Activated naive CD4-positive, alpha-beta T cell treated with anti-CD3 and anti-CD28 coated beads for 36 hours (primary cell): ENCODE data around the gene HCN2. TPM values are rescaled to one million over a fixed set of nuclear protein-coding genes. Genes with fewer than 3 reads are reported as not detected.
"Not testable (repeated sequence)": the region's sequence is repeated elsewhere in the genome, so short reads cannot be mapped to it uniquely, and the experiment has no call there.

Source experiments
- CTCF ChIA-PET: fragments of 350-600 bp; sonication (Branson Sonifier 250); formaldehyde crosslinking; loops from one replicate; lab custom pipeline; 2021; ENCODE audit warnings: antibody characterized with exemption; lab: Charles Lee
- DNase-seq: peaks from one replicate; pipeline ENCODE4 v3.0.0-alpha.2; 2020
- H3K27ac Mint-ChIP-seq: one replicate; pipeline ENCODE4 v1.8.0; 2021; ENCODE audit warnings: mild to moderate bottlenecking, mixed read lengths
- H3K27me3 Mint-ChIP-seq: one replicate; pipeline ENCODE4 v1.8.0; 2021; ENCODE audit warnings: low read depth, mixed read lengths
- H3K36me3 Mint-ChIP-seq: one replicate; pipeline ENCODE4 v1.8.0; 2021; ENCODE audit warnings: low read depth, mixed read lengths
- H3K4me1 Mint-ChIP-seq: one replicate; pipeline ENCODE4 v1.8.0; 2021; ENCODE audit warnings: low read depth, mixed read lengths
- H3K4me3 Mint-ChIP-seq: one replicate; pipeline ENCODE4 v1.8.0; 2021; ENCODE audit warnings: mild to moderate bottlenecking, moderate library complexity, mixed read lengths
- H3K9me3 Mint-ChIP-seq: one replicate; pipeline ENCODE4 v1.8.0; 2021; ENCODE audit warnings: mixed read lengths
- intact Hi-C: fragments of 100-400 bp; cut with micrococcal nuclease; formaldehyde crosslinking; loops from one replicate; pipeline ENCODE4 v1.15.1; 2023
- total RNA-seq, 2 experiments: library from RNA; stranded (reverse); gene quantifications; one replicate each; pipeline ENCODE4 v1.2.3, GENCODE V29; 2021

HCN2 gene
- total RNA-seq, 2 experiments from 2014 or later, result 0.41 to 0.49 TPM

GRCh38 chr19:583198-583967 is 6.3 kb upstream of the HCN2 start:
- H3K4me1 Mint-ChIP-seq, result peaks cover 4% of the 10 kb centered on the region
- peak overlapping the region; percentile 26 for H3K27ac Mint-ChIP-seq
- no peak overlapping the region for H3K4me3 Mint-ChIP-seq
- no peaks in the 10 kb centered on the region for H3K36me3 Mint-ChIP-seq
- no peak for DNase-seq
- no peaks in the 10 kb centered on the region for H3K9me3 Mint-ChIP-seq
- H3K27me3 Mint-ChIP-seq, result peaks cover 6% of the 10 kb centered on the region
- intact Hi-C loops, result no loop called here
- CTCF ChIA-PET, result interaction anchor here (0.9 to 1.5 kb wide), 6 partner anchors 9 to 82 kb away, joined by 3 to 7 read pairs (median 3); no protein-coding TSS in a partner anchor

- Mint-ChIP-seq H3K9me3 (no peaks in the 10 kb centered on the region), H3K27me3 (peaks cover 9% of the 10 kb centered on the region), H3K36me3 (no peaks in the 10 kb centered on the region), H3K4me1 (peaks cover 7% of the 10 kb centered on the region), H3K27ac (peak overlapping the region; percentile 26), H3K4me3 (no peak overlapping the region)
- no peak for DNase-seq
- intact Hi-C loops, result loop anchor here (2.0 kb wide), 1 partner anchor 151 kb away; no protein-coding TSS in a partner anchor
- CTCF ChIA-PET, result interaction anchor here (0.6 to 1.5 kb wide), 9 partner anchors 9 to 200 kb away, joined by 3 to 7 read pairs (median 3); no protein-coding TSS in a partner anchor
Measured at GRCh38 chr19:583968-584239, 5.8 kb upstream of the HCN2 start.

GRCh38 chr19:584240-585001 is 5.3 kb upstream of the HCN2 start:
- intact Hi-C loops, result loop anchor here (2.0 kb wide), 1 partner anchor 150 kb away; no protein-coding TSS in a partner anchor
- CTCF ChIA-PET, result interaction anchor here (0.6 to 1.5 kb wide), 9 partner anchors 10 to 199 kb away, joined by 3 to 7 read pairs (median 3); no protein-coding TSS in a partner anchor
- peaks cover 9% of the 10 kb centered on the region for H3K4me1 Mint-ChIP-seq

GRCh38 chr19:585146-585545 is 4.5 kb upstream of the HCN2 start:
- not testable (repeated sequence) for H3K27ac Mint-ChIP-seq, H3K9me3 Mint-ChIP-seq, DNase-seq, H3K4me3 Mint-ChIP-seq, H3K4me1 Mint-ChIP-seq, H3K36me3 Mint-ChIP-seq
- intact Hi-C loops, result loop anchor here (2.0 kb wide), 1 partner anchor 150 kb away; no protein-coding TSS in a partner anchor
- peaks cover 12% of the 10 kb centered on the region for H3K27me3 Mint-ChIP-seq
- CTCF ChIA-PET, result interaction anchor here (0.7 to 1.0 kb wide), 2 partner anchors 49 to 138 kb away, joined by 3 read pairs; no protein-coding TSS in a partner anchor

More at GRCh38 chr19:584240-585001, 5.3 kb upstream of the HCN2 start:
- Mint-ChIP-seq H3K9me3 (no peaks in the 10 kb centered on the region), H3K4me3 (no peak overlapping the region), H3K27ac (peak overlapping the region; percentile 26), H3K36me3 (no peaks in the 10 kb centered on the region), H3K27me3 (peaks cover 12% of the 10 kb centered on the region)
- DNase-seq, result peak; percentile 64

- no peak for DNase-seq
- intact Hi-C loops, result loop anchor here (2.0 kb wide), 1 partner anchor 149 kb away; no protein-coding TSS in a partner anchor
- Mint-ChIP-seq H3K36me3 (no peaks in the 10 kb centered on the region), H3K27ac (no peak overlapping the region), H3K4me1 (peaks cover 9% of the 10 kb centered on the region), H3K9me3 (no peaks in the 10 kb centered on the region), H3K4me3 (no peak overlapping the region), H3K27me3 (peaks cover 13% of the 10 kb centered on the region)
- CTCF ChIA-PET, result interaction anchor here (0.7 to 1.1 kb wide), 3 partner anchors 23 to 138 kb away, joined by 3 to 4 read pairs (median 3); no protein-coding TSS in a partner anchor
Measured at GRCh38 chr19:585551-586110, 4.0 kb upstream of the HCN2 start.

GRCh38 chr19:588093-588740 is 1.5 kb upstream of the HCN2 start:
- Mint-ChIP-seq H3K27ac (no peak overlapping the region), H3K4me3 (no peak overlapping the region), H3K36me3 (no peaks in the 10 kb centered on the region), H3K4me1 (peaks cover 11% of the 10 kb centered on the region), H3K9me3 (no peaks in the 10 kb centered on the region), H3K27me3 (peaks cover 18% of the 10 kb centered on the region)
- intact Hi-C loops, result loop anchor here (2.0 kb wide), 1 partner anchor 41 kb away; no protein-coding TSS in a partner anchor
- DNase-seq, result peak; percentile 82
- CTCF ChIA-PET, result no interaction called here

- Mint-ChIP-seq H3K9me3 (no peaks in the 10 kb centered on the region), H3K27ac (no peak overlapping the region), H3K36me3 (no peaks in the 10 kb centered on the region), H3K27me3 (peaks cover 22% of the 10 kb centered on the region), H3K4me3 (peak overlapping the region; percentile 12), H3K4me1 (peaks cover 9% of the 10 kb centered on the region)
- CTCF ChIA-PET, result no interaction called here
- intact Hi-C loops, result loop anchor here (2.0 kb wide), 1 partner anchor 40 kb away; no protein-coding TSS in a partner anchor
- DNase-seq, result peak; percentile 17
Measured at GRCh38 chr19:588741-589692, 664 bp upstream of the HCN2 start.

GRCh38 chr19:590396-590745 is 690 bp downstream of the HCN2 start:
- Mint-ChIP-seq H3K27me3 (peaks cover 22% of the 10 kb centered on the region), H3K4me3 (no peak overlapping the region), H3K4me1 (peaks cover 9% of the 10 kb centered on the region), H3K27ac (no peak overlapping the region), H3K9me3 (no peaks in the 10 kb centered on the region), H3K36me3 (no peaks in the 10 kb centered on the region)
- CTCF ChIA-PET, result no interaction called here
- intact Hi-C loops, result no loop called here
- peak; percentile 23 for DNase-seq

GRCh38 chr19:590750-591098 is 1.0 kb downstream of the HCN2 start:
- Mint-ChIP-seq H3K36me3 (no peaks in the 10 kb centered on the region), H3K9me3 (no peaks in the 10 kb centered on the region), H3K4me1 (peaks cover 9% of the 10 kb centered on the region), H3K4me3 (no peak overlapping the region), H3K27ac (no peak overlapping the region), H3K27me3 (peaks cover 22% of the 10 kb centered on the region)
- CTCF ChIA-PET, result no interaction called here
- intact Hi-C loops, result no loop called here
- no peak for DNase-seq

- peaks cover 20% of the 10 kb centered on the region for H3K27me3 Mint-ChIP-seq
- no peak overlapping the region for H3K4me3 Mint-ChIP-seq
- peaks cover 9% of the 10 kb centered on the region for H3K4me1 Mint-ChIP-seq
- CTCF ChIA-PET, result no interaction called here
- no peaks in the 10 kb centered on the region for H3K9me3 Mint-ChIP-seq
- H3K27ac Mint-ChIP-seq, result no peak overlapping the region
- intact Hi-C loops, result no loop called here
- H3K36me3 Mint-ChIP-seq, result no peaks in the 10 kb centered on the region
- no peak for DNase-seq
Measured at GRCh38 chr19:591099-591958, 1.6 kb downstream of the HCN2 start.
